ENCODE measurements around the gene EFTUD2. TPM values are rescaled to one million over a fixed set of nuclear protein-coding genes. Genes with fewer than 3 reads are reported as not detected.

EFTUD2 gene
- total and polyA plus RNA-seq, 4 donors: 19.8 to 84.3 (median 33.3) TPM

DNA sequence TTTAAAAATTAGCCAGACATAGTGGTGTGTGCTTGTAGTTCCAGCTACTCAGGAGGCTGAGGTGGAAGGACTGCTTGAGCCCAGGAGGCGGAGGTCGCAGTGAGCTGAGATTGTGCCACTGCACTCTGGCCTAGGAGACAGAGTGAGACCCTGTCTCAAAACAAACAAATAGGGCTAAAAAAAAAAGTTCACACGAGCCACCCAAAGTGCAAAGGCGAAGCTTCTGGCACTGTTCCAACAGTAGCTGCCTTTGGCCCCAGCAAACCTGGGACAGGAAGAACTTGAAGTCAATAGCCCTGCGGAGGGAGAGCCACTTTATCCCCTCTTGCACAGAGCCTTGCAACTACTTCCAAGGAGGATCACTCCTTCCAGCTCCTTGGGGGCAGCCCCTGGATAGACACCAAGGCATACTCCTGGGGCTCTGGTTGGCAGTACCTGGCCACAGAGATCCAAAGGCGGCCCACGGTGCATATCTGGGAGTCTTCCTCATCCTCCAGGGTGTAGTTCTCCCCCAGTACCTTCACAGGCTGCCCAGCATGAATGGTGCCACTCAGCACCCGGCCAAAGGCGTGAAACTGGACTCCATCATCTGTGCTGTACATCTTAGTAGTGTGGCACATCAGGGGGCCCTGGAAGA lies 36.8 kb downstream of the EFTUD2 start:
- no peak overlapping the region for H3K27ac ChIP-seq (ENCODE audit: low read depth in 1 of 2, low read length in 2 of 2)
- peaks cover 13 to 71% (median 45%) of the 10 kb centered on the region in 4 donors for H3K36me3 ChIP-seq (ENCODE audit: control insufficient read depth in 4 of 4, insufficient read depth in 3 of 4, low read depth in 1 of 4, low read length in 3 of 4)
- no peak overlapping the region for H3K4me3 ChIP-seq (ENCODE audit: low read depth in 1 of 3, low read length in 3 of 3)
- H3K9ac ChIP-seq (ENCODE audit: low read depth in 1 of 2, low read length in 2 of 2): no peak overlapping the region
- no peaks in the 10 kb centered on the region for H3K9me3 ChIP-seq (ENCODE audit: control insufficient read depth in 4 of 4, low read length in 3 of 4)
- 70% methylated on average over 9 of the region's 9 CpGs for WGBS
- no peak for TF ChIP-seq HNF4A (conservative IDR thresholded peaks at IDR 0.05)
- no peak for TF ChIP-seq YY1 (IDR thresholded peaks at IDR 0.05)
- DNase-seq (ENCODE audit: low spot score): no peak
- peaks cover 0 to 8% (median 5%) of the 10 kb centered on the region in 4 donors for H3K4me1 ChIP-seq (ENCODE audit: control insufficient read depth in 4 of 4, insufficient read depth in 4 of 4, low read length in 3 of 4)
- no peaks in the 10 kb centered on the region for H3K27me3 ChIP-seq (ENCODE audit: control insufficient read depth in 4 of 4, insufficient read depth in 4 of 4, low read length in 3 of 4)

DNA sequence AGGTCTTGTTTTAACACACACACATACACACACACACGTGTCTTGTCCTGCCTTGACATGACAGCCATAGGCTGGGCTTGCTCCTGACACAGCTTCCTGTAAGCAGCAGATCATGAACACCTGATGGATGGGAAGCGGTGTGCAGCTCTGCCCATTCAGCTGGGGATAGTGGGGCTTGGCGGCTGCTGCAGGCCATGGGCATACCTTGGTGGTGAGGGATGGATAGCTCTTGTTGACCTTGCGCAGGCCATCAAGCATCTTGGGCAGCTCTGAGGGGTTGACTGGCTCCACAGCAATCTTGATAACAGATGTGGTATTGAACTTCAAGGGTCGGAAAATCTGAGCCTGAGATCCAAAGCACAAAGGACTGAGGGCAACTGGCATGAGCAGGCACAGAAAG lies 39.5 kb downstream of the EFTUD2 start:
- Histone ChIP-seq H3K4me1 (ENCODE audit: control insufficient read depth in 4 of 4, insufficient read depth in 4 of 4, low read length in 3 of 4) (peaks cover 0 to 8% (median 5%) of the 10 kb centered on the region in 4 donors), H3K27me3 (ENCODE audit: control insufficient read depth in 4 of 4, insufficient read depth in 4 of 4, low read length in 3 of 4) (no peaks in the 10 kb centered on the region), H3K9ac (ENCODE audit: low read depth in 1 of 2, low read length in 2 of 2) (no peak overlapping the region), H3K4me3 (ENCODE audit: low read depth in 1 of 3, low read length in 3 of 3) (no peak overlapping the region), H3K27ac (ENCODE audit: low read depth in 1 of 2, low read length in 2 of 2) (no peak overlapping the region), H3K36me3 (ENCODE audit: control insufficient read depth in 4 of 4, insufficient read depth in 3 of 4, low read depth in 1 of 4, low read length in 3 of 4) (peaks cover 18 to 85% (median 57%) of the 10 kb centered on the region in 4 donors), H3K9me3 (ENCODE audit: control insufficient read depth in 4 of 4, low read length in 3 of 4) (no peaks in the 10 kb centered on the region)
- no peak for DNase-seq (ENCODE audit: low spot score)
- TF ChIP-seq YY1 (IDR thresholded peaks at IDR 0.05) (no peak), NR2F2 (IDR thresholded peaks at IDR 0.05) (no peak), GABPA (IDR thresholded peaks at IDR 0.05 in 1 of 2, conservative IDR thresholded peaks at IDR 0.05 in 1 of 2) (no peak), FOXA2 (IDR thresholded peaks at IDR 0.05) (no peak), FOXA1 (IDR thresholded peaks at IDR 0.05) (no peak), HNF4A (conservative IDR thresholded peaks at IDR 0.05) (no peak), EGR1 (IDR thresholded peaks at IDR 0.05; ENCODE audit: low read depth in 2 of 2) (no peak)
- whole genome bisulfite sequencing: 97% methylated on average over 5 of the region's 5 CpGs

DNA sequence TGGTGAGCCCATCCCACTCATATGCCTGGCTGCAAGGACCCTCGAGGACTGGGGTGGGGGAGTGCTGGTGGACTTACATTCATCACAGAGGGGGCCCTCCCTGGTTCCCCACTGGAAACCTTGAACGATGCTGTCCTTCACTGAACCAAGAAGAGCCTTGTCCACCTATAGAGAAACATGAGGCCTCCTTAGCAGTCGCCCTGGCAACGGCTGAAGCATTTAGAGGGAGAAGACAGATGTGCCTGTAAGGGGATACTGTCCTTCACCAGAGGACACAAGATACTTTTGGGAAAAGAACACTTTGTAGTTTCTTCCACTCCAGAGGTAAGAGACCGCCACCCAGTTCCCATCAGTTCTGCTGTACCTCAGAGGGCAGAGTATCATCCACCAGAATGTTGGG lies 45.1 kb downstream of the EFTUD2 start:
- WGBS: 96% methylated on average over 5 of the region's 5 CpGs
- TF ChIP-seq JUND (IDR thresholded peaks at IDR 0.05) (no peak), YY1 (IDR thresholded peaks at IDR 0.05) (no peak), SP1 (IDR thresholded peaks at IDR 0.05) (no peak), RXRA (IDR thresholded peaks at IDR 0.05) (no peak), FOXA1 (IDR thresholded peaks at IDR 0.05) (no peak), EGR1 (IDR thresholded peaks at IDR 0.05; ENCODE audit: low read depth in 2 of 2) (no peak), RAD21 (IDR thresholded peaks at IDR 0.05) (no peak), GABPA (IDR thresholded peaks at IDR 0.05 in 1 of 2, conservative IDR thresholded peaks at IDR 0.05 in 1 of 2) (no peak), HNF4G (IDR thresholded peaks at IDR 0.05) (no peak), FOXA2 (IDR thresholded peaks at IDR 0.05) (no peak), NR2F2 (IDR thresholded peaks at IDR 0.05) (no peak)
- TF ChIP-seq, protein P1, sequence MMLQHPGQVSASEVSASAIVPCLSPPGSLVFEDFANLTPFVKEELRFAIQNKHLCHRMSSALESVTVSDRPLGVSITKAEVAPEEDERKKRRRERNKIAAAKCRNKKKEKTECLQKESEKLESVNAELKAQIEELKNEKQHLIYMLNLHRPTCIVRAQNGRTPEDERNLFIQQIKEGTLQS (IDR thresholded peaks at IDR 0.05): no peak
- TF ChIP-seq, protein P2, sequence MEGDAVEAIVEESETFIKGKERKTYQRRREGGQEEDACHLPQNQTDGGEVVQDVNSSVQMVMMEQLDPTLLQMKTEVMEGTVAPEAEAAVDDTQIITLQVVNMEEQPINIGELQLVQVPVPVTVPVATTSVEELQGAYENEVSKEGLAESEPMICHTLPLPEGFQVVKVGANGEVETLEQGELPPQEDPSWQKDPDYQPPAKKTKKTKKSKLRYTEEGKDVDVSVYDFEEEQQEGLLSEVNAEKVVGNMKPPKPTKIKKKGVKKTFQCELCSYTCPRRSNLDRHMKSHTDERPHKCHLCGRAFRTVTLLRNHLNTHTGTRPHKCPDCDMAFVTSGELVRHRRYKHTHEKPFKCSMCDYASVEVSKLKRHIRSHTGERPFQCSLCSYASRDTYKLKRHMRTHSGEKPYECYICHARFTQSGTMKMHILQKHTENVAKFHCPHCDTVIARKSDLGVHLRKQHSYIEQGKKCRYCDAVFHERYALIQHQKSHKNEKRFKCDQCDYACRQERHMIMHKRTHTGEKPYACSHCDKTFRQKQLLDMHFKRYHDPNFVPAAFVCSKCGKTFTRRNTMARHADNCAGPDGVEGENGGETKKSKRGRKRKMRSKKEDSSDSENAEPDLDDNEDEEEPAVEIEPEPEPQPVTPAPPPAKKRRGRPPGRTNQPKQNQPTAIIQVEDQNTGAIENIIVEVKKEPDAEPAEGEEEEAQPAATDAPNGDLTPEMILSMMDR (IDR thresholded peaks at IDR 0.05; ENCODE audit: low read depth, low read length, missing input control): no peak
- TF ChIP-seq, protein P3, sequence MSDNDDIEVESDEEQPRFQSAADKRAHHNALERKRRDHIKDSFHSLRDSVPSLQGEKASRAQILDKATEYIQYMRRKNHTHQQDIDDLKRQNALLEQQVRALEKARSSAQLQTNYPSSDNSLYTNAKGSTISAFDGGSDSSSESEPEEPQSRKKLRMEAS (IDR thresholded peaks at IDR 0.05): no peak
- TF ChIP-seq, protein P4, sequence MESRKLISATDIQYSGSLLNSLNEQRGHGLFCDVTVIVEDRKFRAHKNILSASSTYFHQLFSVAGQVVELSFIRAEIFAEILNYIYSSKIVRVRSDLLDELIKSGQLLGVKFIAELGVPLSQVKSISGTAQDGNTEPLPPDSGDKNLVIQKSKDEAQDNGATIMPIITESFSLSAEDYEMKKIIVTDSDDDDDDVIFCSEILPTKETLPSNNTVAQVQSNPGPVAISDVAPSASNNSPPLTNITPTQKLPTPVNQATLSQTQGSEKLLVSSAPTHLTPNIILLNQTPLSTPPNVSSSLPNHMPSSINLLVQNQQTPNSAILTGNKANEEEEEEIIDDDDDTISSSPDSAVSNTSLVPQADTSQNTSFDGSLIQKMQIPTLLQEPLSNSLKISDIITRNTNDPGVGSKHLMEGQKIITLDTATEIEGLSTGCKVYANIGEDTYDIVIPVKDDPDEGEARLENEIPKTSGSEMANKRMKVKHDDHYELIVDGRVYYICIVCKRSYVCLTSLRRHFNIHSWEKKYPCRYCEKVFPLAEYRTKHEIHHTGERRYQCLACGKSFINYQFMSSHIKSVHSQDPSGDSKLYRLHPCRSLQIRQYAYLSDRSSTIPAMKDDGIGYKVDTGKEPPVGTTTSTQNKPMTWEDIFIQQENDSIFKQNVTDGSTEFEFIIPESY (IDR thresholded peaks at IDR 0.05): no peak
- TF ChIP-seq, protein P5, sequence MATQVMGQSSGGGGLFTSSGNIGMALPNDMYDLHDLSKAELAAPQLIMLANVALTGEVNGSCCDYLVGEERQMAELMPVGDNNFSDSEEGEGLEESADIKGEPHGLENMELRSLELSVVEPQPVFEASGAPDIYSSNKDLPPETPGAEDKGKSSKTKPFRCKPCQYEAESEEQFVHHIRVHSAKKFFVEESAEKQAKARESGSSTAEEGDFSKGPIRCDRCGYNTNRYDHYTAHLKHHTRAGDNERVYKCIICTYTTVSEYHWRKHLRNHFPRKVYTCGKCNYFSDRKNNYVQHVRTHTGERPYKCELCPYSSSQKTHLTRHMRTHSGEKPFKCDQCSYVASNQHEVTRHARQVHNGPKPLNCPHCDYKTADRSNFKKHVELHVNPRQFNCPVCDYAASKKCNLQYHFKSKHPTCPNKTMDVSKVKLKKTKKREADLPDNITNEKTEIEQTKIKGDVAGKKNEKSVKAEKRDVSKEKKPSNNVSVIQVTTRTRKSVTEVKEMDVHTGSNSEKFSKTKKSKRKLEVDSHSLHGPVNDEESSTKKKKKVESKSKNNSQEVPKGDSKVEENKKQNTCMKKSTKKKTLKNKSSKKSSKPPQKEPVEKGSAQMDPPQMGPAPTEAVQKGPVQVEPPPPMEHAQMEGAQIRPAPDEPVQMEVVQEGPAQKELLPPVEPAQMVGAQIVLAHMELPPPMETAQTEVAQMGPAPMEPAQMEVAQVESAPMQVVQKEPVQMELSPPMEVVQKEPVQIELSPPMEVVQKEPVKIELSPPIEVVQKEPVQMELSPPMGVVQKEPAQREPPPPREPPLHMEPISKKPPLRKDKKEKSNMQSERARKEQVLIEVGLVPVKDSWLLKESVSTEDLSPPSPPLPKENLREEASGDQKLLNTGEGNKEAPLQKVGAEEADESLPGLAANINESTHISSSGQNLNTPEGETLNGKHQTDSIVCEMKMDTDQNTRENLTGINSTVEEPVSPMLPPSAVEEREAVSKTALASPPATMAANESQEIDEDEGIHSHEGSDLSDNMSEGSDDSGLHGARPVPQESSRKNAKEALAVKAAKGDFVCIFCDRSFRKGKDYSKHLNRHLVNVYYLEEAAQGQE (IDR thresholded peaks at IDR 0.05): no peak
- H3K4me3 ChIP-seq (ENCODE audit: low read depth in 1 of 3, low read length in 3 of 3): no peak overlapping the region
- H3K36me3 ChIP-seq (ENCODE audit: control insufficient read depth in 4 of 4, insufficient read depth in 3 of 4, low read depth in 1 of 4, low read length in 3 of 4): peaks cover 16 to 88% (median 65%) of the 10 kb centered on the region in 4 donors
- H3K27ac ChIP-seq (ENCODE audit: low read depth in 1 of 2, low read length in 2 of 2): no peak overlapping the region
- no peak for DNase-seq (ENCODE audit: low spot score)
- H3K4me1 ChIP-seq (ENCODE audit: control insufficient read depth in 4 of 4, insufficient read depth in 4 of 4, low read length in 3 of 4): no peaks in the 10 kb centered on the region
- no peaks in the 10 kb centered on the region for H3K9me3 ChIP-seq (ENCODE audit: control insufficient read depth in 4 of 4, low read length in 3 of 4)
- no peak overlapping the region for H3K9ac ChIP-seq (ENCODE audit: low read depth in 1 of 2, low read length in 2 of 2)
- H3K27me3 ChIP-seq (ENCODE audit: control insufficient read depth in 4 of 4, insufficient read depth in 4 of 4, low read length in 3 of 4): no peaks in the 10 kb centered on the region

Measured in liver (tissue), 9 donors.